OCI-LY7 (cell line): ENCODE measurements around the gene TMEM94. TPM values are rescaled to one million over a fixed set of nuclear protein-coding genes. Genes with fewer than 3 reads are reported as not detected.

ENCODE experiments used
- BruUV-seq: library from RNA; stranded (reverse); fragments of 400-500 nt; replicated peaks from 2 replicates; lab custom pipeline; 2021; lab: Mats Ljungman, UMichigan
- CTCF ChIA-PET: fragments of 300-600 bp; sonication (Branson Sonifier 250); formaldehyde crosslinking; loops from one replicate; lab custom pipeline; 2022; ENCODE audit warnings: antibody characterized with exemption; ENCODE audit not compliant: unreplicated experiment; lab: Charles Lee
- POLR2A ChIA-PET: fragments of 300-600 bp; sonication (Branson Sonifier 250); formaldehyde crosslinking; loops from one replicate; lab custom pipeline; 2022; ENCODE audit warnings: antibody characterized with exemption; lab: Charles Lee
- DNase-seq: peaks from one replicate; pipeline ENCODE4 v3.0.0-alpha.2; 2015; ENCODE audit warnings: low spot score
- H2AFZ ChIP-seq: fragments of 200-600 bp; sonication (generic), shearing (Covaris generic); 2 replicates; pipeline ENCODE4 v1.6.1; 2014; ENCODE audit warnings: mild to moderate bottlenecking, antibody characterized with exemption, low read length, moderate library complexity
- H3K27ac ChIP-seq: fragments of 200-600 bp; sonication (generic); 2 replicates; pipeline ENCODE4 v1.5.1; 2014; ENCODE audit warnings: mixed run types, low read depth, mild to moderate bottlenecking, moderate library complexity, low read length, inconsistent platforms; ENCODE audit not compliant: poor library complexity, severe bottlenecking
- H3K36me3 ChIP-seq: fragments of 200-600 bp; sonication (generic); 2 replicates; pipeline ENCODE4 v1.6.1; 2014; ENCODE audit warnings: mild to moderate bottlenecking, antibody characterized with exemption, low read length, moderate library complexity, mixed read lengths; ENCODE audit not compliant: insufficient read depth
- H3K4me1 ChIP-seq: fragments of 200-600 bp; sonication (generic); 2 replicates; pipeline ENCODE4 v1.5.1; 2014; ENCODE audit warnings: mild to moderate bottlenecking, low read length; ENCODE audit not compliant: insufficient read depth, poor library complexity, severe bottlenecking
- H3K4me2 ChIP-seq: fragments of 200-600 bp; sonication (generic); 2 replicates; pipeline ENCODE4 v1.6.1; 2014; ENCODE audit warnings: mild to moderate bottlenecking, low read length
- H3K4me3 ChIP-seq: fragments of 200-600 bp; sonication (generic); 2 replicates; pipeline ENCODE4 v1.5.1; 2014; ENCODE audit warnings: mild to moderate bottlenecking, low read depth, low read length; ENCODE audit not compliant: poor library complexity, severe bottlenecking
- H3K79me2 ChIP-seq: fragments of 200-600 bp; sonication (generic); 2 replicates; pipeline ENCODE4 v1.6.1; 2016; ENCODE audit warnings: low read depth, mild to moderate bottlenecking, low read length, moderate library complexity, mixed read lengths; ENCODE audit not compliant: insufficient read depth
- H3K9me2 ChIP-seq: fragments of 200-600 bp; sonication (generic); 2 replicates; pipeline ENCODE4 v1.6.1; 2016; ENCODE audit warnings: mild to moderate bottlenecking, low read length, mixed read lengths; ENCODE audit not compliant: insufficient read depth
- H3K9me3 ChIP-seq: fragments of 200-600 bp; sonication (generic); 2 replicates; pipeline ENCODE4 v1.6.1; 2014; ENCODE audit warnings: mild to moderate bottlenecking, mixed run types, low read length, mixed read lengths
- H4K20me1 ChIP-seq: fragments of 200-600 bp; sonication (generic); 2 replicates; pipeline ENCODE4 v1.6.1; 2014; ENCODE audit warnings: mild to moderate bottlenecking, antibody characterized with exemption, low read length, moderate library complexity, mixed read lengths; ENCODE audit not compliant: insufficient read depth
- CTCF ChIP-seq: fragments of 200-600 bp; sonication (generic); conservative IDR thresholded peaks from 2 replicates; pipeline ENCODE4 v1.5.1; 2014; ENCODE audit warnings: mild to moderate bottlenecking, antibody characterized with exemption, low read length, moderate library complexity, mixed read lengths
- EZH2phosphoT487 ChIP-seq: fragments of 200-600 bp; sonication (generic); IDR thresholded peaks from 2 replicates; pipeline ENCODE4 v1.6.1; 2018; ENCODE audit warnings: low read depth, borderline replicate concordance, mild to moderate bottlenecking, mixed run types, antibody characterized with exemption, low read length, moderate library complexity, mixed read lengths
- intact Hi-C: fragments of 100-400 bp; cut with micrococcal nuclease; formaldehyde crosslinking; loops from one replicate; pipeline ENCODE4 v1.10.0; 2022; ENCODE audit not compliant: unreplicated experiment
- total RNA-seq, 2 experiments: library from RNA; depleted of rRNA in 1 of 2; stranded (reverse); fragments of >200 nt in 1 of 2; shearing (Covaris generic) in 1 of 2; gene quantifications; 2 replicates each; pipeline ENCODE4 v1.2.3, GENCODE V29; 2014 to 2022

The TMEM94 gene
- total RNA-seq, 2 experiments from 2014 or later, result 60.6 to 121 TPM

- POLR2A ChIA-PET, result interaction anchor here (0.6 kb wide), 1 partner anchor 39 kb away, joined by 3 read pairs; no protein-coding TSS in a partner anchor
- CTCF ChIA-PET, result no interaction called here
- Histone ChIP-seq H3K4me1 (no peaks in the 10 kb centered on the region), H3K36me3 (no peaks in the 10 kb centered on the region), H3K4me2 (no peak overlapping the region), H3K4me3 (no peak overlapping the region), H3K9me2 (no peaks in the 10 kb centered on the region), H3K27ac (no peak overlapping the region), H4K20me1 (no peaks in the 10 kb centered on the region), H3K79me2 (no peaks in the 10 kb centered on the region), H2AFZ (no peak overlapping the region), H3K9me3 (no peaks in the 10 kb centered on the region)
- no peak for DNase-seq
- BruUV-seq, result no TSS peak
- TF ChIP-seq CTCF, result no peak
- no peak for TF ChIP-seq EZH2phosphoT487
- intact Hi-C loops, result no loop called here
Measured at GRCh38 chr17:75498039-75498725, 41.7 kb downstream of the TMEM94 start.

GRCh38 chr17:75498726-75499213, 42.3 kb downstream of the TMEM94 start:
- POLR2A ChIA-PET, result interaction anchor here (0.6 to 0.8 kb wide), 2 partner anchors 39 to 70 kb away, joined by 3 read pairs; no protein-coding TSS in a partner anchor
- Histone ChIP-seq H2AFZ (no peak overlapping the region), H3K9me2 (no peaks in the 10 kb centered on the region), H3K36me3 (no peaks in the 10 kb centered on the region), H3K79me2 (no peaks in the 10 kb centered on the region), H3K27ac (no peak overlapping the region), H3K4me1 (no peaks in the 10 kb centered on the region), H3K4me3 (no peak overlapping the region), H3K4me2 (no peak overlapping the region), H4K20me1 (no peaks in the 10 kb centered on the region), H3K9me3 (no peaks in the 10 kb centered on the region)
- no peak for TF ChIP-seq EZH2phosphoT487
- no peak for TF ChIP-seq CTCF
- no peak for DNase-seq
- BruUV-seq, result no TSS peak
- CTCF ChIA-PET, result no interaction called here
- intact Hi-C loops, result no loop called here
